Stimulated activated CD8-positive, alpha-beta memory T cell treated with anti-CD3 and anti-CD28 coated beads, Interleukin-7, amount 100 ng/mL, for 1 hour (primary cell): ENCODE data around the gene OPCML.

Experiments used
- DNase-seq, 2 donors: peaks; one replicate each; pipeline ENCODE4 v3.0.0-alpha.2; 2020; ENCODE audit warnings: low read depth in 2 of 2

OPCML gene

GRCh38 chr11:132898676-132899075 lies 633.6 kb downstream of the OPCML start:
- DNase-seq, result no peak

- DNase-seq, result no peak
These were observed 634.3 kb downstream of the OPCML start for GRCh38 chr11:132898021-132898420.

- DNase-seq, result no peak
These were observed 637.0 kb downstream of the OPCML start for GRCh38 chr11:132895340-132895739.

GRCh38 chr11:132894606-132895005 lies 637.7 kb downstream of the OPCML start:
- DNase-seq, result no peak

GRCh38 chr11:132892876-132893275 lies 639.4 kb downstream of the OPCML start:
- no peak for DNase-seq

GRCh38 chr11:132888226-132888625 lies 644.1 kb downstream of the OPCML start:
- no peak for DNase-seq

- no peak for DNase-seq
These were observed 646.0 kb downstream of the OPCML start for GRCh38 chr11:132886335-132886734.

GRCh38 chr11:132883241-132883640 lies 649.1 kb downstream of the OPCML start:
- no peak for DNase-seq

GRCh38 chr11:132881622-132882021 lies 650.7 kb downstream of the OPCML start:
- DNase-seq, result no peak

- DNase-seq, result no peak
These were observed 654.2 kb downstream of the OPCML start for GRCh38 chr11:132878111-132878510.

- no peak for DNase-seq
These were observed 655.6 kb downstream of the OPCML start for GRCh38 chr11:132876705-132877104.

- DNase-seq, result no peak
These were observed 656.1 kb downstream of the OPCML start for GRCh38 chr11:132876239-132876638.

- no peak for DNase-seq
These were observed 657.7 kb downstream of the OPCML start for GRCh38 chr11:132874638-132875037.

GRCh38 chr11:132873841-132874240 lies 658.5 kb downstream of the OPCML start:
- no peak for DNase-seq

GRCh38 chr11:132872211-132872610 lies 660.1 kb downstream of the OPCML start:
- DNase-seq, result no peak

- no peak for DNase-seq
These were observed 665.3 kb downstream of the OPCML start for GRCh38 chr11:132866783-132867545.

- DNase-seq, result no peak
These were observed 666.7 kb downstream of the OPCML start for GRCh38 chr11:132865623-132866022.

GRCh38 chr11:132864811-132865576 lies 667.3 kb downstream of the OPCML start:
- DNase-seq, result no peak

- DNase-seq, result no peak
These were observed 669.4 kb downstream of the OPCML start for GRCh38 chr11:132862933-132863332.

GRCh38 chr11:132862137-132862536 lies 670.2 kb downstream of the OPCML start:
- DNase-seq, result no peak

- no peak for DNase-seq
These were observed 673.0 kb downstream of the OPCML start for GRCh38 chr11:132859306-132859705.

- no peak for DNase-seq
These were observed 674.1 kb downstream of the OPCML start for GRCh38 chr11:132858223-132858622.

- DNase-seq, result no peak
These were observed 676.3 kb downstream of the OPCML start for GRCh38 chr11:132856032-132856431.
